WI38 (cell line): Measurements from ENCODE around the gene TBC1D30.
"Not testable (repeated sequence)": the region's sequence is repeated elsewhere in the genome, so short reads cannot be mapped to it uniquely, and the experiment has no call there.

Experiments used
- H3K4me3 ChIP-seq: 2 replicates; pipeline ENCODE4 v1.5.1; 2011; ENCODE audit warnings: low read depth, mild to moderate bottlenecking, control low read depth, low read length
- TF ChIP-seq, protein P1 (sequence below): IDR thresholded peaks from 2 replicates; pipeline ENCODE4 v1.5.1; 2012; ENCODE audit warnings: low read depth, mild to moderate bottlenecking, control low read depth, low read length

TBC1D30 gene

GRCh38 chr12:64837427-64837826, 13.0 kb downstream of the TBC1D30 start:
- H3K4me3 ChIP-seq: no peak overlapping the region

DNA sequence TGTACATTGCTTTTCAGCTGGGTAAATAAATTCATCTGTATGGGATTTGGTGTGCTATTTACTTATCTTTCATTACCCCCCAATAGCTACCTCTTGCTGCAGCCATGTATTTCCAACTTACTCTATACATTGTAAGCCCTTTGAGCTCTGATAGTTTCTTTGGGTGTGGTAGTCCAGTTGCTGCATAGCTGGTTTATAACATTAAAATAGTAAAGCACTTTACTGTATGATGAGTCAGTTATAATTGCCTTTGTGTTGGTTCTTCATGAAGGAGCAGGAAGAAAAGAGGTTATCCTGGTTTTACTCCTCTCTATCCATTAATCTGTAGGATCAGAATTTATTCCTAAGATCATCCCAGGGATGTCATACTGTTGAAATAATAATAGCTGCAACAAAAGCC, 15.7 kb downstream of the TBC1D30 start:
- TF ChIP-seq, protein P1, sequence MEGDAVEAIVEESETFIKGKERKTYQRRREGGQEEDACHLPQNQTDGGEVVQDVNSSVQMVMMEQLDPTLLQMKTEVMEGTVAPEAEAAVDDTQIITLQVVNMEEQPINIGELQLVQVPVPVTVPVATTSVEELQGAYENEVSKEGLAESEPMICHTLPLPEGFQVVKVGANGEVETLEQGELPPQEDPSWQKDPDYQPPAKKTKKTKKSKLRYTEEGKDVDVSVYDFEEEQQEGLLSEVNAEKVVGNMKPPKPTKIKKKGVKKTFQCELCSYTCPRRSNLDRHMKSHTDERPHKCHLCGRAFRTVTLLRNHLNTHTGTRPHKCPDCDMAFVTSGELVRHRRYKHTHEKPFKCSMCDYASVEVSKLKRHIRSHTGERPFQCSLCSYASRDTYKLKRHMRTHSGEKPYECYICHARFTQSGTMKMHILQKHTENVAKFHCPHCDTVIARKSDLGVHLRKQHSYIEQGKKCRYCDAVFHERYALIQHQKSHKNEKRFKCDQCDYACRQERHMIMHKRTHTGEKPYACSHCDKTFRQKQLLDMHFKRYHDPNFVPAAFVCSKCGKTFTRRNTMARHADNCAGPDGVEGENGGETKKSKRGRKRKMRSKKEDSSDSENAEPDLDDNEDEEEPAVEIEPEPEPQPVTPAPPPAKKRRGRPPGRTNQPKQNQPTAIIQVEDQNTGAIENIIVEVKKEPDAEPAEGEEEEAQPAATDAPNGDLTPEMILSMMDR: no peak
- no peak overlapping the region for H3K4me3 ChIP-seq

More at GRCh38 chr12:64837427-64837826, 13.0 kb downstream of the TBC1D30 start:
- TF ChIP-seq, protein P1: no peak

GRCh38 chr12:64840949-64841717, 16.7 kb downstream of the TBC1D30 start:
- H3K4me3 ChIP-seq: no peak overlapping the region
- TF ChIP-seq, protein P1: no peak

GRCh38 chr12:64848409-64848808, 24.0 kb downstream of the TBC1D30 start:
- not testable (repeated sequence) for H3K4me3 ChIP-seq

DNA sequence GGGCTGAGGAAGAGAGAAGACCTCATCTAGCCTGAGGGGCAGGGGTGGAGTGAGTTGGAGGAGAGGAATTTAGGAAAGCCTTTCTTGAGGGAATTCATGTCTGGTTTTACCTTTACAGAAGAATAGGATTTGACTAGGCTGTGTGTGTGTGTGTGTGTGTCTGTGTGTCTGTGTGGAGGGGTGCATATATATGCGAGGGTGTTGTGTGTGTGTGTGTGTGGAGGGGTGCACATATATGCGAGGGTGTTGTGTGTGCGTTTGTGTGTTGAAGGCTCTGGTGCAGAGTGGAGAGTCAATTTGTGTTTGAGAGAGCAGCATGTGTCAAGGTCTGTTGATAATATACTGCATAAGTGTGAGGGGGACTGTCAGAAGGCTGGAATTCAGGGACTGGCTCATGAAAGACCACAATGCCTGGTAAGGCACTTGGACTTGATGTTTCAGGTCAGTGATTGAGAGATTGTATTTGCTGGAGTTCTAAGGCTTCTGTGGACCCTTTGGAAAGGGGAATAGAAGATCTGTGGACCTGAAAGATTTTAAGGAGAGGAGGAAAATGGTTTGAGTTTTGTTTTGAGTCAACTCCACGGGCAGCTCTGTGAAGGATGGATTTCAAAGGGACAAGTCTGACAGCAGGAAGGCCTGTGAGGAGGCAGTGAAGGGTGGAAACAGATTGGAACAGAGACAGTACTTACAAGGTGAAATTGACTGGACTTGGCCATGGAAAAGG, 34.6 kb downstream of the TBC1D30 start:
- TF ChIP-seq, protein P1: no peak

DNA sequence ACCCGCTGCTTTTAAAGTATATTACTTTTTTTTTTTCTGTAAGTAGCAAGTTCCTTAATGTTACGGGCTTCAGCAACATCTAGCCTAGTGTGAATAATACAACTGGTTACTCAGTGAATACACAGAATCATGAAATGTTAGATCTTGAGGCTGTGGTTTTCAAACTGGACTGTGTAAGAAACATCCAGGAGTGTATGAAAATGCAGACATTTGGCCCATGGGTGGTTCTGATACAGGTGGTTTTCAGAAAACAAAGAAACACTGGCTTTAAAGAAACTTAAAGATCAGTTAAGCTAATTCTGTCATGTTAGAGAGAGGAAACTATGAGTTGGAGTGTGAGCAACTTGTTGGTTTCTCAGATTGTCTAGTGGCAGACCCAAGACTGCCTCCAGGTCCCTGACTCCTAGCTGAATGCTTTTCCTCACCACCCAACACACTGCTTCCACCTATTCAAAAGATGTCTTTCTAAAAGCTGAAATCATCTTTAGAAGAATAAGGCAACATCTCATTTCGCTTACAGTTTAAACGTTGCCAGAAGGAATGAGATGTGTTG, 36.1 kb downstream of the TBC1D30 start:
- no peak overlapping the region for H3K4me3 ChIP-seq
- TF ChIP-seq, protein P1: no peak

More for the DNA sequence above, 34.6 kb downstream of the TBC1D30 start:
- no peak overlapping the region for H3K4me3 ChIP-seq

- TF ChIP-seq, protein P1: no peak
- H3K4me3 ChIP-seq: no peak overlapping the region
Observed at GRCh38 chr12:64864319-64864718, 39.9 kb downstream of the TBC1D30 start.
